H9 (cell line): Measurements from ENCODE around the gene ILDR1. TPM values are rescaled to one million over a fixed set of nuclear protein-coding genes. Genes with fewer than 3 reads are reported as not detected.

Source experiments
- DNase-seq: peaks from one replicate; pipeline ENCODE4 v3.0.0-alpha.2; 2017
- H2AFZ ChIP-seq: one replicate; pipeline ENCODE4 v1.6.1; 2013; ENCODE audit warnings: mild to moderate bottlenecking, low read length, control low read depth, moderate library complexity
- H2AK5ac ChIP-seq: 2 replicates; pipeline ENCODE4 v1.6.1; 2013; ENCODE audit warnings: low read length, control low read depth, mixed read lengths; ENCODE audit not compliant: insufficient read length
- H2BK120ac ChIP-seq: one replicate; pipeline ENCODE4 v1.6.1; 2013; ENCODE audit warnings: low read depth, mild to moderate bottlenecking, low read length, control low read depth, inconsistent platforms; ENCODE audit not compliant: poor library complexity, severe bottlenecking
- H2BK12ac ChIP-seq: 2 replicates; pipeline ENCODE4 v1.6.1; 2013; ENCODE audit warnings: low read length, control low read depth, mixed read lengths, low read depth; ENCODE audit not compliant: insufficient read length
- H2BK15ac ChIP-seq: 2 replicates; pipeline ENCODE4 v1.6.1; 2013; ENCODE audit warnings: low read depth, low read length, control low read depth
- H2BK20ac ChIP-seq: one replicate; pipeline ENCODE4 v1.6.1; 2013; ENCODE audit warnings: low read depth, mild to moderate bottlenecking, low read length, control low read depth, inconsistent platforms; ENCODE audit not compliant: poor library complexity, severe bottlenecking
- H2BK5ac ChIP-seq: 2 replicates; pipeline ENCODE4 v1.6.1; 2013; ENCODE audit warnings: low read length, control low read depth, mixed read lengths; ENCODE audit not compliant: insufficient read length
- H3K14ac ChIP-seq: 2 replicates; pipeline ENCODE4 v1.6.1; 2013; ENCODE audit warnings: low read length, control low read depth; ENCODE audit not compliant: insufficient read depth
- H3K18ac ChIP-seq: 2 replicates; pipeline ENCODE4 v1.6.1; 2013; ENCODE audit warnings: low read depth, mild to moderate bottlenecking, mixed read lengths, low read length, control low read depth; ENCODE audit not compliant: insufficient read length
- H3K23ac ChIP-seq: 2 replicates; pipeline ENCODE4 v1.6.1; 2013; ENCODE audit warnings: low read length, control low read depth, mixed read lengths, low read depth; ENCODE audit not compliant: insufficient read length
- H3K23me2 ChIP-seq: 2 replicates; pipeline ENCODE4 v1.6.1; 2013; ENCODE audit warnings: low read depth, mild to moderate bottlenecking, mixed read lengths, low read length, control low read depth; ENCODE audit not compliant: insufficient read length, poor library complexity, severe bottlenecking
- H3K27ac ChIP-seq: 2 replicates; pipeline ENCODE4 v1.5.1; 2013; ENCODE audit warnings: low read length, control low read depth, mixed read lengths, low read depth; ENCODE audit not compliant: insufficient read length
- H3K27me3 ChIP-seq: 2 replicates; pipeline ENCODE4 v1.6.1; 2013; ENCODE audit warnings: low read length, control low read depth, inconsistent platforms; ENCODE audit not compliant: insufficient read depth
- H3K4ac ChIP-seq: 2 replicates; pipeline ENCODE4 v1.6.1; 2013; ENCODE audit warnings: low read depth, mild to moderate bottlenecking, control low read depth, inconsistent platforms, low read length, moderate library complexity
- H3K4me1 ChIP-seq: 2 replicates; pipeline ENCODE4 v1.6.1; 2013; ENCODE audit warnings: low read length, control low read depth, inconsistent platforms; ENCODE audit not compliant: insufficient read depth
- H3K4me2 ChIP-seq: 2 replicates; pipeline ENCODE4 v1.6.1; 2013; ENCODE audit warnings: low read length, control low read depth, mixed read lengths; ENCODE audit not compliant: insufficient read length, insufficient read depth
- H3K56ac ChIP-seq: 2 replicates; pipeline ENCODE4 v1.6.1; 2013; ENCODE audit warnings: low read depth, mild to moderate bottlenecking, mixed read lengths, low read length, control low read depth; ENCODE audit not compliant: insufficient read length
- H3K79me1 ChIP-seq: 2 replicates; pipeline ENCODE4 v1.6.1; 2013; ENCODE audit warnings: low read depth, mild to moderate bottlenecking, moderate library complexity, low read length, control low read depth, inconsistent platforms; ENCODE audit not compliant: insufficient read depth, poor library complexity, severe bottlenecking
- H3K79me2 ChIP-seq: 2 replicates; pipeline ENCODE4 v1.6.1; 2013; ENCODE audit warnings: low read length, control low read depth, inconsistent platforms; ENCODE audit not compliant: insufficient read depth
- H3K9ac ChIP-seq: 2 replicates; pipeline ENCODE4 v1.6.1; 2013; ENCODE audit warnings: low read length, control low read depth, mixed read lengths; ENCODE audit not compliant: insufficient read length; ENCODE audit errors: extremely low read depth
- H3K9me3 ChIP-seq: one replicate; pipeline ENCODE4 v1.6.1; 2013; ENCODE audit warnings: low read depth, low read length, inconsistent platforms; ENCODE audit not compliant: control insufficient read depth
- H3T11ph ChIP-seq: one replicate; pipeline ENCODE4 v1.6.1; 2013; ENCODE audit warnings: mild to moderate bottlenecking, low read length, control low read depth, inconsistent platforms
- H4K20me1 ChIP-seq: one replicate; pipeline ENCODE4 v1.6.1; 2013; ENCODE audit not compliant: control insufficient read depth, insufficient read length, insufficient read depth
- H4K5ac ChIP-seq: 2 replicates; pipeline ENCODE4 v1.6.1; 2013; ENCODE audit warnings: low read depth, mild to moderate bottlenecking, mixed read lengths, low read length, control low read depth; ENCODE audit not compliant: insufficient read length
- H4K8ac ChIP-seq: replicated peaks from 2 replicates; pipeline ENCODE4 v1.6.1; 2013; ENCODE audit warnings: low read length, control low read depth, mixed read lengths, low read depth; ENCODE audit not compliant: insufficient read length
- H4K91ac ChIP-seq: 2 replicates; pipeline ENCODE4 v1.6.1; 2013; ENCODE audit warnings: low read depth, mild to moderate bottlenecking, moderate library complexity, mixed read lengths, low read length, control low read depth; ENCODE audit not compliant: insufficient read length
- H3K27ac Mint-ChIP-seq, 3 experiments: 2 replicates in 2 of 3; 3 replicates in 1 of 3; pipeline ENCODE4 v1.8.0; 2020 to 2021; ENCODE audit warnings: mixed read lengths in 3 of 3, mild to moderate bottlenecking in 1 of 3, moderate library complexity in 1 of 3
- H3K27me3 Mint-ChIP-seq: 2 replicates; pipeline ENCODE4 v1.8.0; 2021; ENCODE audit warnings: low read depth, mild to moderate bottlenecking, moderate library complexity, mixed read lengths
- H3K36me3 Mint-ChIP-seq, 3 experiments: 2 replicates in 2 of 3; 3 replicates in 1 of 3; pipeline ENCODE4 v1.8.0; 2020 to 2021; ENCODE audit warnings: low read depth in 3 of 3, mixed read lengths in 3 of 3; ENCODE audit not compliant: insufficient read depth in 1 of 3
- H3K4me1 Mint-ChIP-seq, 2 experiments: 2 replicates each; pipeline ENCODE4 v1.8.0; 2020; ENCODE audit warnings: mixed read lengths in 2 of 2
- H3K4me3 Mint-ChIP-seq, 2 experiments: 2 replicates in 1 of 2; 3 replicates in 1 of 2; pipeline ENCODE4 v1.8.0; 2020 to 2021; ENCODE audit warnings: mild to moderate bottlenecking in 2 of 2, mixed read lengths in 2 of 2, moderate library complexity in 1 of 2
- H3K9me3 Mint-ChIP-seq, 2 experiments: 2 replicates in 1 of 2; 3 replicates in 1 of 2; pipeline ENCODE4 v1.8.0; 2020; ENCODE audit warnings: mild to moderate bottlenecking in 2 of 2, mixed read lengths in 2 of 2, moderate library complexity in 1 of 2
- WGBS: extraction: QIAGEN DNeasy Blood & Tissue Kit; methylation state at CpG from one replicate; pipeline ENCODE4 v1.1.7; 2013; ENCODE audit warnings: missing lambda C conversion rate, low lambda C conversion rate, mixed read lengths; ENCODE audit not compliant: insufficient read length; ENCODE audit errors: extremely low coverage; 5-methylcytosine and 5-hydroxymethylcytosine counted together
- total RNA-seq: library from RNA; stranded (reverse); gene quantifications from 2 replicates; pipeline ENCODE4 v1.2.1, GENCODE V29; 2021
- TF ChIP-seq, protein P1 (sequence below): fragments of 200-600 bp; sonication (generic); conservative IDR thresholded peaks from 3 replicates; pipeline ENCODE4 v1.8.0; 2021; ENCODE audit warnings: antibody characterized with exemption, mild to moderate bottlenecking

ILDR1 gene
- total RNA-seq, 1 experiment from 2014 or later, result 0.68 TPM

- H3K9me3 Mint-ChIP-seq, result no peaks in the 10 kb centered on the region; a peak in 1 of 5 replicates
- TF ChIP-seq, protein P1, sequence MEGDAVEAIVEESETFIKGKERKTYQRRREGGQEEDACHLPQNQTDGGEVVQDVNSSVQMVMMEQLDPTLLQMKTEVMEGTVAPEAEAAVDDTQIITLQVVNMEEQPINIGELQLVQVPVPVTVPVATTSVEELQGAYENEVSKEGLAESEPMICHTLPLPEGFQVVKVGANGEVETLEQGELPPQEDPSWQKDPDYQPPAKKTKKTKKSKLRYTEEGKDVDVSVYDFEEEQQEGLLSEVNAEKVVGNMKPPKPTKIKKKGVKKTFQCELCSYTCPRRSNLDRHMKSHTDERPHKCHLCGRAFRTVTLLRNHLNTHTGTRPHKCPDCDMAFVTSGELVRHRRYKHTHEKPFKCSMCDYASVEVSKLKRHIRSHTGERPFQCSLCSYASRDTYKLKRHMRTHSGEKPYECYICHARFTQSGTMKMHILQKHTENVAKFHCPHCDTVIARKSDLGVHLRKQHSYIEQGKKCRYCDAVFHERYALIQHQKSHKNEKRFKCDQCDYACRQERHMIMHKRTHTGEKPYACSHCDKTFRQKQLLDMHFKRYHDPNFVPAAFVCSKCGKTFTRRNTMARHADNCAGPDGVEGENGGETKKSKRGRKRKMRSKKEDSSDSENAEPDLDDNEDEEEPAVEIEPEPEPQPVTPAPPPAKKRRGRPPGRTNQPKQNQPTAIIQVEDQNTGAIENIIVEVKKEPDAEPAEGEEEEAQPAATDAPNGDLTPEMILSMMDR, result no peak
Observed at GRCh38 chr3:122001892-122002291, 20.2 kb downstream of the ILDR1 start.

More at GRCh38 chr3:122001892-122002291, 20.2 kb downstream of the ILDR1 start:
- no peak overlapping the region for H2BK12ac ChIP-seq
- H4K8ac ChIP-seq, result no peak overlapping the region
- no peak overlapping the region for H3K9ac ChIP-seq
- no peak overlapping the region for H3K14ac ChIP-seq
- no peak overlapping the region for H2BK15ac ChIP-seq
- H2BK20ac ChIP-seq, result no peak overlapping the region
- Mint-ChIP-seq H3K27me3 (no peaks in the 10 kb centered on the region), H3K4me3 (no peak overlapping the region), H3K36me3 (peaks cover 0 to 1% (median 0%) of the 10 kb centered on the region in 3 experiments; a peak in 1 of 7 replicates), H3K27ac (no peak overlapping the region), H3K4me1 (peaks cover 30 to 41% of the 10 kb centered on the region in 2 experiments)
- no peak overlapping the region for H2AK5ac ChIP-seq
- no peak overlapping the region for H3K18ac ChIP-seq
- DNase-seq, result no peak
- no peak overlapping the region for H2BK5ac ChIP-seq
- no peaks in the 10 kb centered on the region for H3K79me2 ChIP-seq
- no peaks in the 10 kb centered on the region for H3K9me3 ChIP-seq
- no peak overlapping the region for H4K91ac ChIP-seq
- no peak overlapping the region for H4K5ac ChIP-seq
- H3K56ac ChIP-seq, result no peak overlapping the region
- no peaks in the 10 kb centered on the region for H3K23me2 ChIP-seq
- H3K4me1 ChIP-seq, result peaks cover 12% of the 10 kb centered on the region
- H3K27ac ChIP-seq, result no peak overlapping the region
- no peak overlapping the region for H2AFZ ChIP-seq
- no peaks in the 10 kb centered on the region for H3K79me1 ChIP-seq
- H3K4me2 ChIP-seq, result no peak overlapping the region
- H2BK120ac ChIP-seq, result no peak overlapping the region
- no peak overlapping the region for H3T11ph ChIP-seq
- H4K20me1 ChIP-seq, result no peaks in the 10 kb centered on the region
- H3K27me3 ChIP-seq, result no peaks in the 10 kb centered on the region
- H3K23ac ChIP-seq, result no peak overlapping the region
- no CpG with 5 or more reads among the region's 3 CpGs for WGBS
- H3K4ac ChIP-seq, result no peak overlapping the region
